ENCODE results near the gene ZIC1.

- TF ChIP-seq CTCF (IDR thresholded peaks at IDR 0.05) (no peak), ZFX (IDR thresholded peaks at IDR 0.05; ENCODE audit: borderline replicate concordance) (no peak)
Measured at GRCh38 chr3:147422601-147423536, 13.7 kb downstream of the ZIC1 start.
